Common myeloid progenitor, CD34-positive (primary cell): Measurements from ENCODE around the gene ECEL1.
"Not testable (repeated sequence)": the region's sequence is repeated elsewhere in the genome, so short reads cannot be mapped to it uniquely, and the experiment has no call there.

Source experiments
- CTCF ChIA-PET: fragments of 350-600 bp; sonication (Branson Sonifier 250); formaldehyde crosslinking; loops from one replicate; lab custom pipeline; 2021; ENCODE audit warnings: antibody characterized with exemption; lab: Charles Lee
- POLR2A ChIA-PET: fragments of 350-600 bp; sonication (Branson Sonifier 250); formaldehyde crosslinking; loops from one replicate; lab custom pipeline; 2021; ENCODE audit warnings: antibody characterized with exemption; lab: Charles Lee
- DNase-seq, 3 donors: peaks; one replicate each; pipeline versions ENCODE4 v3.0.0 to v3.0.0-alpha.2; 2013
- H3K27ac ChIP-seq, 2 experiments: 1 replicate in 1 of 2; 2 replicates in 1 of 2; pipeline ENCODE4 v1.7.0; 2013; ENCODE audit warnings: inconsistent platforms in 2 of 2, low read length in 2 of 2, mild to moderate bottlenecking in 2 of 2, low read depth in 1 of 2, moderate library complexity in 1 of 2; ENCODE audit not compliant: severe bottlenecking in 2 of 2, insufficient read depth in 1 of 2, poor library complexity in 1 of 2
- H3K27me3 ChIP-seq, 5 experiments: replicated peaks in 2 of 5; 1 replicate in 3 of 5; 2 replicates in 2 of 5; pipeline versions ENCODE4 v1.6.1 to v1.7.0; 2013; ENCODE audit warnings: low read length in 4 of 5, mild to moderate bottlenecking in 2 of 5, moderate library complexity in 2 of 5, inconsistent platforms in 1 of 5; ENCODE audit not compliant: insufficient read depth in 5 of 5, control insufficient read depth in 4 of 5
- H3K36me3 ChIP-seq, 4 experiments: 1 replicate in 2 of 4; 2 replicates in 2 of 4; pipeline versions ENCODE4 v1.6.1 to v1.7.0; 2013; ENCODE audit warnings: low read length in 3 of 4, control low read depth in 1 of 4, mild to moderate bottlenecking in 1 of 4; ENCODE audit not compliant: control insufficient read depth in 4 of 4, insufficient read depth in 4 of 4
- H3K4me1 ChIP-seq, 4 experiments: 1 replicate in 3 of 4; 2 replicates in 1 of 4; pipeline versions ENCODE4 v1.6.1 to v1.7.1; 2013; ENCODE audit warnings: low read length in 3 of 4, mild to moderate bottlenecking in 3 of 4, control low read depth in 1 of 4, inconsistent platforms in 1 of 4, moderate library complexity in 1 of 4; ENCODE audit not compliant: control insufficient read depth in 4 of 4, insufficient read depth in 4 of 4; ENCODE audit errors: control extremely low read depth in 1 of 4
- H3K4me3 ChIP-seq, 7 experiments: 1 replicate in 4 of 7; 2 replicates in 3 of 7; pipeline versions ENCODE4 v1.5.1 to v1.7.0; 2013; ENCODE audit warnings: mild to moderate bottlenecking in 7 of 7, low read length in 6 of 7, moderate library complexity in 6 of 7, inconsistent platforms in 2 of 7, low read depth in 2 of 7, control low read depth in 1 of 7; ENCODE audit not compliant: insufficient read depth in 4 of 7, control insufficient read depth in 1 of 7; ENCODE audit errors: extremely low read depth in 1 of 7
- H3K9me3 ChIP-seq, 5 experiments: 1 replicate in 4 of 5; 2 replicates in 1 of 5; pipeline versions ENCODE4 v1.6.1 to v1.7.1; 2013; ENCODE audit warnings: low read length in 4 of 5, mild to moderate bottlenecking in 2 of 5, inconsistent platforms in 1 of 5, low read depth in 1 of 5, moderate library complexity in 1 of 5; ENCODE audit not compliant: control insufficient read depth in 4 of 5, insufficient read depth in 2 of 5; ENCODE audit errors: control extremely low read depth in 1 of 5
- WGBS: methylation state at CpG from one replicate; pipeline ENCODE4 v1.1.5; 2013; ENCODE audit not compliant: insufficient coverage; 5-methylcytosine and 5-hydroxymethylcytosine counted together

Gene ECEL1

GRCh38 chr2:232436381-232437194 lies 51.0 kb downstream of the ECEL1 start:
- Histone ChIP-seq H3K4me1 (peaks cover 0 to 17% (median 12%) of the 10 kb centered on the region in 4 experiments), H3K27me3 (no peaks in the 10 kb centered on the region), H3K4me3 (no peak overlapping the region), H3K27ac (no peak overlapping the region), H3K36me3 (no peaks in the 10 kb centered on the region), H3K9me3 (no peaks in the 10 kb centered on the region)
- ChIA-PET CTCF (interaction anchor here (0.9 to 3.3 kb wide), 13 partner anchors 10 to 536 kb away, joined by 3 to 9 read pairs (median 4); partner anchors contain the start of gene ALPP), POLR2A (no interaction called here)
- DNase-seq: no peak
- WGBS: 94% methylated on average over 12 of the region's 15 CpGs

GRCh38 chr2:232435805-232436204 lies 51.8 kb downstream of the ECEL1 start:
- H3K36me3 ChIP-seq: no peaks in the 10 kb centered on the region
- 100% methylated on average over 4 of the region's 7 CpGs for WGBS
- H3K4me3 ChIP-seq: no peak overlapping the region
- H3K9me3 ChIP-seq: no peaks in the 10 kb centered on the region
- H3K4me1 ChIP-seq: peaks cover 0 to 19% (median 11%) of the 10 kb centered on the region in 4 experiments
- ChIA-PET POLR2A (no interaction called here), CTCF (interaction anchor here (1.0 to 3.3 kb wide), 9 partner anchors 16 to 535 kb away, joined by 3 to 14 read pairs (median 4); partner anchors contain the start of gene ALPP)
- H3K27me3 ChIP-seq: no peaks in the 10 kb centered on the region
- DNase-seq: no peak
- H3K27ac ChIP-seq: no peak overlapping the region

- no peaks in the 10 kb centered on the region for H3K36me3 ChIP-seq
- H3K4me3 ChIP-seq: no peak overlapping the region
- H3K27ac ChIP-seq: no peak overlapping the region
- H3K9me3 ChIP-seq: no peaks in the 10 kb centered on the region
- CTCF ChIA-PET: interaction anchor here (1.0 to 3.3 kb wide), 11 partner anchors 9 to 516 kb away, joined by 3 to 14 read pairs (median 4); partner anchors contain the start of gene ALPP
- H3K27me3 ChIP-seq: no peaks in the 10 kb centered on the region
- H3K4me1 ChIP-seq: peaks cover 0 to 23% (median 11%) of the 10 kb centered on the region in 4 experiments
- no peak for DNase-seq
- POLR2A ChIA-PET: no interaction called here
- WGBS: 83% methylated on average over 4 of the region's 4 CpGs
Measured at GRCh38 chr2:232435375-232435648, 52.3 kb downstream of the ECEL1 start.

GRCh38 chr2:232434563-232435374 lies 52.9 kb downstream of the ECEL1 start:
- CTCF ChIA-PET: interaction anchor here (1.0 to 3.3 kb wide), 11 partner anchors 10 to 516 kb away, joined by 3 to 14 read pairs (median 4); no protein-coding TSS in a partner anchor

GRCh38 chr2:232434091-232434490 lies 53.5 kb downstream of the ECEL1 start:
- POLR2A ChIA-PET: no interaction called here

More at GRCh38 chr2:232434563-232435374, 52.9 kb downstream of the ECEL1 start:
- no peak for DNase-seq
- H3K27me3 ChIP-seq: no peaks in the 10 kb centered on the region
- H3K36me3 ChIP-seq: no peaks in the 10 kb centered on the region
- no peaks in the 10 kb centered on the region for H3K9me3 ChIP-seq
- peaks cover 0 to 25% (median 14%) of the 10 kb centered on the region in 4 experiments for H3K4me1 ChIP-seq
- WGBS: 100% methylated on average over 10 of the region's 12 CpGs
- no peak overlapping the region for H3K27ac ChIP-seq
- H3K4me3 ChIP-seq: no peak overlapping the region
- POLR2A ChIA-PET: no interaction called here

GRCh38 chr2:232433622-232434021 lies 54.0 kb downstream of the ECEL1 start:
- H3K27ac ChIP-seq, H3K9me3 ChIP-seq, POLR2A ChIA-PET, H3K27me3 ChIP-seq, H3K36me3 ChIP-seq, H3K4me3 ChIP-seq, DNase-seq: not testable (repeated sequence)
- peaks cover 0 to 28% (median 18%) of the 10 kb centered on the region in 4 experiments for H3K4me1 ChIP-seq
- WGBS: 95% methylated on average over 4 of the region's 9 CpGs
- CTCF ChIA-PET: interaction anchor here (0.9 to 3.3 kb wide), 7 partner anchors 11 to 106 kb away, joined by 3 to 14 read pairs (median 4); no protein-coding TSS in a partner anchor

More at GRCh38 chr2:232434091-232434490, 53.5 kb downstream of the ECEL1 start:
- H3K9me3 ChIP-seq: no peaks in the 10 kb centered on the region
- H3K27me3 ChIP-seq: no peaks in the 10 kb centered on the region
- peaks cover 0 to 28% (median 16%) of the 10 kb centered on the region in 4 experiments for H3K4me1 ChIP-seq
- H3K27ac ChIP-seq: no peak overlapping the region
- no peaks in the 10 kb centered on the region for H3K36me3 ChIP-seq
- H3K4me3 ChIP-seq: no peak overlapping the region
- CTCF ChIA-PET: interaction anchor here (0.9 to 3.3 kb wide), 8 partner anchors 10 to 515 kb away, joined by 3 to 14 read pairs (median 4); no protein-coding TSS in a partner anchor
- DNase-seq: no peak
- WGBS: 100% methylated on average over 4 of the region's 9 CpGs
